Measurements from ENCODE around the gene TXLNB. TPM values are rescaled to one million over a fixed set of nuclear protein-coding genes. Genes with fewer than 3 reads are reported as not detected.

The TXLNB gene
- total RNA-seq, 1 experiment from 2014 or later, result 0.22 TPM

- Histone ChIP-seq H2AFZ (ENCODE audit: low read length) (no peak overlapping the region), H3K4me3 (ENCODE audit: low read length) (no peak overlapping the region), H3K9me2 (replicated peaks; ENCODE audit: low read length) (no peaks in the 10 kb centered on the region), H3K27ac (ENCODE audit: low read length) (no peak overlapping the region), H3F3A (ENCODE audit: low read length, unreplicated experiment) (no peaks in the 10 kb centered on the region), H3K4me2 (ENCODE audit: low read length) (no peak overlapping the region), H3K79me2 (ENCODE audit: low read length) (no peaks in the 10 kb centered on the region), H3K36me3 (ENCODE audit: low read depth, low read length) (no peaks in the 10 kb centered on the region), H4K20me1 (ENCODE audit: low read length) (no peaks in the 10 kb centered on the region), H3K27me3 (ENCODE audit: low read length) (no peaks in the 10 kb centered on the region), H3K9ac (ENCODE audit: low read length) (no peak overlapping the region), H3K4me1 (ENCODE audit: insufficient read depth, low read length) (no peaks in the 10 kb centered on the region), H3K9me3 (ENCODE audit: low read length) (no peaks in the 10 kb centered on the region)
- intact Hi-C loops (cut with micrococcal nuclease), result no loop called here
- CTCF ChIA-PET, result no interaction called here
- POLR2A ChIA-PET (ENCODE audit: unreplicated experiment), result no interaction called here
- ATAC-seq (no peak), DNase-seq (no peak)
- no TSS peak for BruUV-seq (replicated peaks)
- TF ChIP-seq, protein P1, sequence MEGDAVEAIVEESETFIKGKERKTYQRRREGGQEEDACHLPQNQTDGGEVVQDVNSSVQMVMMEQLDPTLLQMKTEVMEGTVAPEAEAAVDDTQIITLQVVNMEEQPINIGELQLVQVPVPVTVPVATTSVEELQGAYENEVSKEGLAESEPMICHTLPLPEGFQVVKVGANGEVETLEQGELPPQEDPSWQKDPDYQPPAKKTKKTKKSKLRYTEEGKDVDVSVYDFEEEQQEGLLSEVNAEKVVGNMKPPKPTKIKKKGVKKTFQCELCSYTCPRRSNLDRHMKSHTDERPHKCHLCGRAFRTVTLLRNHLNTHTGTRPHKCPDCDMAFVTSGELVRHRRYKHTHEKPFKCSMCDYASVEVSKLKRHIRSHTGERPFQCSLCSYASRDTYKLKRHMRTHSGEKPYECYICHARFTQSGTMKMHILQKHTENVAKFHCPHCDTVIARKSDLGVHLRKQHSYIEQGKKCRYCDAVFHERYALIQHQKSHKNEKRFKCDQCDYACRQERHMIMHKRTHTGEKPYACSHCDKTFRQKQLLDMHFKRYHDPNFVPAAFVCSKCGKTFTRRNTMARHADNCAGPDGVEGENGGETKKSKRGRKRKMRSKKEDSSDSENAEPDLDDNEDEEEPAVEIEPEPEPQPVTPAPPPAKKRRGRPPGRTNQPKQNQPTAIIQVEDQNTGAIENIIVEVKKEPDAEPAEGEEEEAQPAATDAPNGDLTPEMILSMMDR (conservative IDR thresholded peaks at IDR 0.05; ENCODE audit: low read depth, low read length), result no peak
- TF ChIP-seq EZH2phosphoT487 (IDR thresholded peaks at IDR 0.05; ENCODE audit: borderline replicate concordance, low read length), result no peak
- TF ChIP-seq EZH2 (IDR thresholded peaks at IDR 0.05; ENCODE audit: low read length, unreplicated experiment), result no peak
These were observed 39.2 kb upstream of the TXLNB start for GRCh38 chr6:139330826-139331500.

DNA sequence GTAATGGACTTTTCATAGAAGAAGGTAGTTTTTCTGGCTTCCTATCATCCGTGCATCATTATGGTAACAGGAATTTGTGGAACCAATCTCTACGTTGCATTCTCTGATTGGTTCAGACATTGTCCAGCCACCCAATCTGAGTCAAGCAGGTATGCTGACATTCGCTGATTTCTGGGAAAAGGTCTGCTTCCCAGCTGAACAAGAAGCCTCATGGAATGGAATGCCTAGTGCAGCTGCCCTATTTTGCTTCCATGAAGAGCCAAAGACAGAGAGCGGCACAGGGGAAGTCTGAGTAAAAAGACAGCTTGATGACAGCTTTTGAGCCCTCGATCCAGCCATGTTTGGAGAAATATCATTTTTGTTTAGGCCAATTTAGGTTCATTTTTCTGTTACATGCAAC lies 38.5 kb upstream of the TXLNB start:
- Histone ChIP-seq H3K36me3 (ENCODE audit: low read depth, low read length) (no peaks in the 10 kb centered on the region), H3K4me2 (ENCODE audit: low read length) (no peak overlapping the region), H3K27me3 (ENCODE audit: low read length) (no peaks in the 10 kb centered on the region), H3K4me3 (ENCODE audit: low read length) (no peak overlapping the region), H3K4me1 (ENCODE audit: insufficient read depth, low read length) (no peaks in the 10 kb centered on the region), H4K20me1 (ENCODE audit: low read length) (no peaks in the 10 kb centered on the region), H3K9me2 (replicated peaks; ENCODE audit: low read length) (no peaks in the 10 kb centered on the region), H3K79me2 (ENCODE audit: low read length) (no peaks in the 10 kb centered on the region), H3K9ac (ENCODE audit: low read length) (no peak overlapping the region), H3F3A (ENCODE audit: low read length, unreplicated experiment) (no peaks in the 10 kb centered on the region), H2AFZ (ENCODE audit: low read length) (no peak overlapping the region), H3K27ac (ENCODE audit: low read length) (no peak overlapping the region), H3K9me3 (ENCODE audit: low read length) (no peaks in the 10 kb centered on the region)
- TF ChIP-seq EZH2 (IDR thresholded peaks at IDR 0.05; ENCODE audit: low read length, unreplicated experiment) (no peak), EZH2phosphoT487 (IDR thresholded peaks at IDR 0.05; ENCODE audit: borderline replicate concordance, low read length) (no peak)
- TF ChIP-seq, protein P1 (conservative IDR thresholded peaks at IDR 0.05; ENCODE audit: low read depth, low read length), result no peak
- BruUV-seq (replicated peaks), result no TSS peak
- ATAC-seq (no peak), DNase-seq (no peak)
- intact Hi-C loops (cut with micrococcal nuclease), result no loop called here
- POLR2A ChIA-PET (ENCODE audit: unreplicated experiment), result no interaction called here
- CTCF ChIA-PET, result no interaction called here

GRCh38 chr6:139329224-139329623 lies 37.4 kb upstream of the TXLNB start:
- Histone ChIP-seq H4K20me1 (ENCODE audit: low read length) (no peaks in the 10 kb centered on the region), H3K36me3 (ENCODE audit: low read depth, low read length) (no peaks in the 10 kb centered on the region), H2AFZ (ENCODE audit: low read length) (no peak overlapping the region), H3K9me3 (ENCODE audit: low read length) (no peaks in the 10 kb centered on the region), H3K4me1 (ENCODE audit: insufficient read depth, low read length) (0 out of 2 replicates have a peak, but pooled peaks cover 2% of the 10 kb centered on the region), H3K9me2 (replicated peaks; ENCODE audit: low read length) (no peaks in the 10 kb centered on the region), H3K27me3 (ENCODE audit: low read length) (no peaks in the 10 kb centered on the region), H3K27ac (ENCODE audit: low read length) (no peak overlapping the region), H3K9ac (ENCODE audit: low read length) (no peak overlapping the region), H3K79me2 (ENCODE audit: low read length) (no peaks in the 10 kb centered on the region), H3K4me2 (ENCODE audit: low read length) (no peak overlapping the region), H3F3A (ENCODE audit: low read length, unreplicated experiment) (no peaks in the 10 kb centered on the region), H3K4me3 (ENCODE audit: low read length) (no peak overlapping the region)
- no TSS peak for BruUV-seq (replicated peaks)
- POLR2A ChIA-PET (ENCODE audit: unreplicated experiment), result no interaction called here
- ATAC-seq (no peak), DNase-seq (no peak)
- TF ChIP-seq, protein P1 (conservative IDR thresholded peaks at IDR 0.05; ENCODE audit: low read depth, low read length), result no peak
- TF ChIP-seq EZH2 (IDR thresholded peaks at IDR 0.05; ENCODE audit: low read length, unreplicated experiment) (no peak), EZH2phosphoT487 (IDR thresholded peaks at IDR 0.05; ENCODE audit: borderline replicate concordance, low read length) (no peak)
- CTCF ChIA-PET, result no interaction called here
- intact Hi-C loops (cut with micrococcal nuclease), result no loop called here

Measured in PC-3 (cell line).